CD4-positive, alpha-beta memory T cell (primary cell): Measurements from ENCODE around the gene CAB39. TPM values are rescaled to one million over a fixed set of nuclear protein-coding genes. Genes with fewer than 3 reads are reported as not detected.

Experiments used
- CTCF ChIA-PET: fragments of 350-600 bp; sonication (Branson Sonifier 250); formaldehyde crosslinking; loops from one replicate; lab custom pipeline; 2021; ENCODE audit warnings: inconsistent platforms; ENCODE audit not compliant: partially characterized antibody; lab: Charles Lee
- POLR2A ChIA-PET: fragments of 350-600 bp; sonication (Branson Sonifier 250); formaldehyde crosslinking; loops from one replicate; lab custom pipeline; 2021; ENCODE audit not compliant: partially characterized antibody; lab: Charles Lee
- DNase-seq, 5 donors: peaks; one replicate each; pipeline versions ENCODE4 v3.0.0 to v3.0.0-alpha.2; 2020 to 2022; ENCODE audit warnings: mixed read lengths in 1 of 5
- H3K27ac ChIP-seq: one replicate; pipeline ENCODE4 v1.7.0; 2013; ENCODE audit warnings: low read depth, low read length
- H3K27me3 ChIP-seq: 2 replicates; pipeline ENCODE4 v1.7.0; 2013; ENCODE audit warnings: mild to moderate bottlenecking, low read length, moderate library complexity; ENCODE audit not compliant: insufficient read depth
- H3K36me3 ChIP-seq: 2 replicates; pipeline ENCODE4 v1.7.0; 2013; ENCODE audit warnings: mild to moderate bottlenecking, low read length, moderate library complexity; ENCODE audit not compliant: insufficient read depth
- H3K4me1 ChIP-seq: 2 replicates; pipeline ENCODE4 v1.7.0; 2013; ENCODE audit warnings: mild to moderate bottlenecking, low read length, moderate library complexity; ENCODE audit not compliant: insufficient read depth
- H3K4me3 ChIP-seq, 2 donors: one replicate each; pipeline ENCODE4 v1.7.0; 2013; ENCODE audit warnings: low read length in 2 of 2, mild to moderate bottlenecking in 1 of 2
- H3K9me3 ChIP-seq, 2 donors: one replicate each; pipeline ENCODE4 v1.7.0; 2013; ENCODE audit warnings: low read length in 2 of 2, control low read depth in 1 of 2; ENCODE audit not compliant: control insufficient read depth in 1 of 2
- H3K27ac Mint-ChIP-seq, 7 donors: one replicate each; pipeline ENCODE4 v1.8.0; 2020 to 2021; ENCODE audit warnings: mixed read lengths in 7 of 7, mild to moderate bottlenecking in 6 of 7, inconsistent platforms in 3 of 7, moderate library complexity in 3 of 7
- H3K27me3 Mint-ChIP-seq, 2 donors: one replicate each; pipeline ENCODE4 v1.8.0; 2020 to 2021; ENCODE audit warnings: mixed read lengths in 2 of 2
- H3K36me3 Mint-ChIP-seq, 2 donors: one replicate each; pipeline ENCODE4 v1.8.0; 2020 to 2021; ENCODE audit warnings: mixed read lengths in 2 of 2, inconsistent platforms in 1 of 2, mild to moderate bottlenecking in 1 of 2
- H3K4me1 Mint-ChIP-seq, 4 donors: one replicate each; pipeline ENCODE4 v1.8.0; 2020 to 2021; ENCODE audit warnings: mixed read lengths in 4 of 4, mild to moderate bottlenecking in 1 of 4
- H3K4me3 Mint-ChIP-seq, 8 donors: one replicate each; pipeline ENCODE4 v1.8.0; 2020 to 2021; ENCODE audit warnings: mixed read lengths in 8 of 8, mild to moderate bottlenecking in 7 of 8, moderate library complexity in 6 of 8, inconsistent platforms in 3 of 8
- H3K9me3 Mint-ChIP-seq, 8 donors: one replicate each; pipeline ENCODE4 v1.8.0; 2020 to 2021; ENCODE audit warnings: mixed read lengths in 8 of 8, mild to moderate bottlenecking in 5 of 8, inconsistent platforms in 3 of 8, moderate library complexity in 1 of 8
- intact Hi-C: fragments of 100-400 bp; cut with micrococcal nuclease; formaldehyde crosslinking; loops from one replicate; pipeline ENCODE4 v1.15.1; 2023
- polyA plus RNA-seq, 2 donors: library from polyadenylated mRNA; unstranded; fragments of 300-500 nt; fragmentation: Illumina TruSeq; gene quantifications; one replicate each; pipeline ENCODE4 v1.2.3, GENCODE V29; 2021
- total RNA-seq, 2 experiments: library from RNA; stranded (reverse); gene quantifications; one replicate each; pipeline ENCODE4 v1.2.3, GENCODE V29; 2021

CAB39 gene
- total and polyA plus RNA-seq, 4 experiments from 2014 or later: 80.8 to 115 (median 100) TPM

GRCh38 chr2:230779607-230780006, 67.0 kb downstream of the CAB39 start:
- H3K27ac ChIP-seq: peak overlapping the region; percentile 28
- Mint-ChIP-seq H3K4me1 (peaks cover 64 to 86% (median 77%) of the 10 kb centered on the region in 4 donors), H3K27ac (peak overlapping the region; percentile 43 to 90 (median 82)), H3K4me3 (peak overlapping the region in 5 of 8 donors; percentile 1 to 76 (median 70)), H3K9me3 (peaks cover 0 to 2% (median 0%) of the 10 kb centered on the region in 8 donors), H3K27me3 (no peaks in the 10 kb centered on the region), H3K36me3 (peaks cover 10 to 38% of the 10 kb centered on the region in 2 donors)
- DNase-seq: no peak
- CTCF ChIA-PET: interaction anchor here (1.4 to 5.7 kb wide), 4 partner anchors 14 to 66 kb away, joined by 8 to 45 read pairs (median 28); no protein-coding TSS in a partner anchor
- intact Hi-C loops: loop anchor here (2.0 kb wide), 1 partner anchor 57 kb away; no protein-coding TSS in a partner anchor
- peaks cover 4% of the 10 kb centered on the region for H3K36me3 ChIP-seq
- peaks cover 90% of the 10 kb centered on the region for H3K4me1 ChIP-seq
- POLR2A ChIA-PET: interaction anchor here (1.3 to 7.6 kb wide), 4 partner anchors 8 to 66 kb away, joined by 4 to 142 read pairs (median 9); no protein-coding TSS in a partner anchor
- no peak overlapping the region for H3K4me3 ChIP-seq
- no peaks in the 10 kb centered on the region for H3K9me3 ChIP-seq
- no peaks in the 10 kb centered on the region for H3K27me3 ChIP-seq

DNA sequence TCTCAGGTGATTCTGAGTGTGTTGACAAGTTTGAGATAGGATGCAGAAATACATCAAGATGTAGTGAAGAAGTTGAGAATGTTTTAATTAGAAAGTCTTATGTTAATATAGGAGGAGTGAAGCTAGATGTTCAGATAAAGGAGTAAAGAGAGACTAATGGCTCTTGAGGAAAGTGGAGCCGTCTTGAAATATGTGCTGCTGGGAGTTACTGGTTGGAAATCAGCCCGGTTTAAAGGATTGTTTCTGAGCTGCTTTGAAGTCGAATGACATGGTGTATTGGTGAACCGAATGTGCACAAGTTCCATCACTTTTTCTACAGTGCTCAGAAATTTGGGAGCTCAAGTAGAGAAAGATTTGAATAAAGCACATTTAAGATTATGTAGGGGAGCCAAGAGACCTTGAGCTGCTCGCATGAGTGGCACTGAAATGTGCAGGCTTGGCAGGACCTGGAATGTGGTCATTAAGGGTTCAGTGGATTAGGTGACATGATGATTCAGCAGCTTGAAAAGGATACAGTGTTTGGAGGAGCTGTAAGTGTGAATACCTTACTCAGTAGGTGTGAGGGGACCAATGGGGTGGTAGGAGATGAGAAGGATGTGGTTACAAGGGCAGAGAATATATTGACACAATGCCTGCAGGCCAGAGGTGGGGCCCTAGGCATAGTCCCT, 68.6 kb downstream of the CAB39 start:
- Histone ChIP-seq H3K27me3 (no peaks in the 10 kb centered on the region), H3K9me3 (no peaks in the 10 kb centered on the region), H3K4me3 (no peak overlapping the region), H3K27ac (peak overlapping the region; percentile 33), H3K36me3 (peaks cover 2% of the 10 kb centered on the region), H3K4me1 (peaks cover 78% of the 10 kb centered on the region)
- peak overlapping the region; percentile 14 to 93 (median 64) for H3K27ac Mint-ChIP-seq
- peaks cover 0 to 2% (median 0%) of the 10 kb centered on the region in 8 donors for H3K9me3 Mint-ChIP-seq
- H3K4me1 Mint-ChIP-seq: peaks cover 60 to 81% (median 72%) of the 10 kb centered on the region in 4 donors
- intact Hi-C loops: loop anchor here (1.0 to 2.0 kb wide), 2 partner anchors 13 to 58 kb away; no protein-coding TSS in a partner anchor
- ChIA-PET POLR2A (interaction anchor here (0.6 to 7.6 kb wide), 16 partner anchors 9 to 462 kb away, joined by 3 to 142 read pairs (median 3); partner anchors contain the start of gene CAB39), CTCF (interaction anchor here (0.6 to 5.7 kb wide), 18 partner anchors 8 to 637 kb away, joined by 3 to 45 read pairs (median 4); partner anchors contain the start of gene CAB39)
- peaks cover 17 to 31% of the 10 kb centered on the region in 2 donors for H3K36me3 Mint-ChIP-seq
- no peaks in the 10 kb centered on the region for H3K27me3 Mint-ChIP-seq
- peak overlapping the region in 6 of 8 donors; percentile 13 to 60 (median 34) for H3K4me3 Mint-ChIP-seq
- DNase-seq: peak; percentile 59 to 83 (median 64)

- CTCF ChIA-PET: interaction anchor here (0.6 to 5.7 kb wide), 2 partner anchors 10 to 172 kb away, joined by 3 to 42 read pairs; no protein-coding TSS in a partner anchor
- Histone ChIP-seq H3K4me1 (peaks cover 67% of the 10 kb centered on the region), H3K36me3 (no peaks in the 10 kb centered on the region), H3K27me3 (no peaks in the 10 kb centered on the region), H3K9me3 (no peaks in the 10 kb centered on the region), H3K27ac (no peak overlapping the region), H3K4me3 (no peak overlapping the region)
- Mint-ChIP-seq H3K36me3 (peaks cover 35 to 38% of the 10 kb centered on the region in 2 donors), H3K4me3 (no peak overlapping the region), H3K27ac (peak overlapping the region in 4 of 7 donors; percentile 27 to 61 (median 43)), H3K27me3 (no peaks in the 10 kb centered on the region), H3K4me1 (peaks cover 50 to 73% (median 62%) of the 10 kb centered on the region in 4 donors), H3K9me3 (peaks cover 0 to 12% (median 5%) of the 10 kb centered on the region in 8 donors)
- DNase-seq: no peak
- POLR2A ChIA-PET: interaction anchor here (0.6 to 7.6 kb wide), 5 partner anchors 11 to 284 kb away, joined by 3 to 142 read pairs (median 3); partner anchors contain the start of gene CAB39
- intact Hi-C loops: no loop called here
These were observed 70.5 kb downstream of the CAB39 start for GRCh38 chr2:230783101-230783500.

DNA sequence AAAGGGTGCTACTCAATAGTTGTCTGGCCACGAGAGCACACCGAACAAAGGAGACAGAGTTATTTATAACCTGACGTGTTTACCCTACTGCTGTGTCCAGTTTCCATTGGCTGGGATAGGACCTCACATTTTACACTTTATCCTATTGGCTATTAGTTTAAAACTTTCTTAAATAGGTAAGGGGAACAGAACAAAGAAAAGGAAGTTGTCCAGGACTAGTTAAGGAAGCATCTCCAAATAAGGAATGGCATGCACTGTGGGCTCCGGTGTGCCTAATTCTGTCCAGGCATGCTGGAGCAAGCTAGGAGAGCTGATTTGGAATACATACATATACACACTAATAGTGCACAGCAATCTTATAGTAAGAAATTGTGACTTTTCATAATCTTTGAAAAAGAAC, 72.2 kb downstream of the CAB39 start:
- POLR2A ChIA-PET: interaction anchor here (7.6 kb wide), 1 partner anchor 9 kb away, joined by 142 read pairs; no protein-coding TSS in a partner anchor
- CTCF ChIA-PET: interaction anchor here (6.9 kb wide), 1 partner anchor 13 kb away, joined by 36 read pairs; no protein-coding TSS in a partner anchor
- H3K9me3 ChIP-seq: peaks cover 0 to 7% of the 10 kb centered on the region in 2 donors
- no peak overlapping the region for H3K27ac ChIP-seq
- no peak overlapping the region for H3K4me3 Mint-ChIP-seq
- peaks cover 45 to 67% (median 53%) of the 10 kb centered on the region in 4 donors for H3K4me1 Mint-ChIP-seq
- H3K9me3 Mint-ChIP-seq: peaks cover 0 to 29% (median 13%) of the 10 kb centered on the region in 8 donors
- no peaks in the 10 kb centered on the region for H3K27me3 Mint-ChIP-seq
- intact Hi-C loops: no loop called here
- no peak overlapping the region for H3K4me3 ChIP-seq
- DNase-seq: no peak
- no peaks in the 10 kb centered on the region for H3K27me3 ChIP-seq
- no peaks in the 10 kb centered on the region for H3K36me3 ChIP-seq
- H3K4me1 ChIP-seq: peaks cover 57% of the 10 kb centered on the region
- H3K27ac Mint-ChIP-seq: peak overlapping the region in 6 of 7 donors; percentile 2 to 78 (median 64)
- peaks cover 47 to 51% of the 10 kb centered on the region in 2 donors for H3K36me3 Mint-ChIP-seq

DNA sequence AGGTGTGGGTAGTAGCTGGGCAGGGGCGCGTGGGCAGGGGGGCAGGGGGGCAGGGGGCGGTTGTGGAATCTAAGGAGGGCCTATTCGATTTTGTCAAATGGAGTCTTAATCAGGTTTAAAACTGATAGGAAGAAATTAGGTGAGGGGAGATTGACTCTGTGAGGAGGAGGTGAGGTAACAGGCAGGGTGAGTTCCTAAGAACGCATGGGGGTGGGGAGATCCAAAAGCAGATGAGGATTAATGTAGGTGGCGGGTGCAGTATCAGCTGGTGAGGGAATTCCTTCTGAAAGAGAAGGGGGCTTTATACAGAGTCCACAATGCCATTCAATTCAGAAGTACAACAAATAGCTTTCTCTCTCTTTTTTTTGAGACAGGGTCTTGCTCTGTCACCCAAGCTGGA, 72.7 kb downstream of the CAB39 start:
- Histone ChIP-seq H3K27ac (no peak overlapping the region), H3K9me3 (peaks cover 0 to 7% of the 10 kb centered on the region in 2 donors), H3K36me3 (peaks cover 2% of the 10 kb centered on the region), H3K27me3 (no peaks in the 10 kb centered on the region), H3K4me1 (peaks cover 56% of the 10 kb centered on the region), H3K4me3 (no peak overlapping the region)
- intact Hi-C loops: no loop called here
- Mint-ChIP-seq H3K36me3 (peaks cover 50 to 56% of the 10 kb centered on the region in 2 donors), H3K4me3 (no peak overlapping the region), H3K27me3 (no peaks in the 10 kb centered on the region), H3K4me1 (peaks cover 42 to 67% (median 52%) of the 10 kb centered on the region in 4 donors), H3K9me3 (peaks cover 0 to 29% (median 13%) of the 10 kb centered on the region in 8 donors), H3K27ac (peak overlapping the region in 5 of 7 donors; percentile 2 to 74 (median 50))
- ChIA-PET CTCF (interaction anchor here (6.9 kb wide), 1 partner anchor 12 kb away, joined by 36 read pairs; no protein-coding TSS in a partner anchor), POLR2A (interaction anchor here (0.7 to 7.6 kb wide), 4 partner anchors 8 to 124 kb away, joined by 3 to 142 read pairs (median 4); no protein-coding TSS in a partner anchor)
- no peak for DNase-seq

- peaks cover 17% of the 10 kb centered on the region for H3K36me3 ChIP-seq
- peaks cover 38% of the 10 kb centered on the region for H3K4me1 ChIP-seq
- H3K36me3 Mint-ChIP-seq: peaks cover 63 to 69% of the 10 kb centered on the region in 2 donors
- H3K4me3 Mint-ChIP-seq: no peak overlapping the region
- CTCF ChIA-PET: interaction anchor here (0.8 to 6.9 kb wide), 2 partner anchors 11 to 64 kb away, joined by 3 to 36 read pairs; no protein-coding TSS in a partner anchor
- H3K9me3 ChIP-seq: peaks cover 0 to 7% of the 10 kb centered on the region in 2 donors
- POLR2A ChIA-PET: interaction anchor here (1.3 kb wide), 1 partner anchor 8 kb away, joined by 4 read pairs; no protein-coding TSS in a partner anchor
- H3K27ac ChIP-seq: no peak overlapping the region
- H3K27me3 ChIP-seq: no peaks in the 10 kb centered on the region
- H3K4me3 ChIP-seq: no peak overlapping the region
- no peak for DNase-seq
- peak overlapping the region in 2 of 7 donors; percentile 55 to 80 for H3K27ac Mint-ChIP-seq
- peaks cover 0 to 29% (median 13%) of the 10 kb centered on the region in 8 donors for H3K9me3 Mint-ChIP-seq
- intact Hi-C loops: no loop called here
- no peaks in the 10 kb centered on the region for H3K27me3 Mint-ChIP-seq
- H3K4me1 Mint-ChIP-seq: peaks cover 35 to 64% (median 47%) of the 10 kb centered on the region in 4 donors
These were observed 74.5 kb downstream of the CAB39 start for GRCh38 chr2:230787101-230787500.
